ELR (cell line): Measurements from ENCODE around the gene BCL2.
"Not testable (repeated sequence)": the region's sequence is repeated elsewhere in the genome, so short reads cannot be mapped to it uniquely, and the experiment has no call there.

Source experiments
- DNase-seq: peaks from one replicate; pipeline ENCODE4 v3.0.0-alpha.2; 2015; ENCODE audit warnings: low read depth

BCL2 gene

DNA sequence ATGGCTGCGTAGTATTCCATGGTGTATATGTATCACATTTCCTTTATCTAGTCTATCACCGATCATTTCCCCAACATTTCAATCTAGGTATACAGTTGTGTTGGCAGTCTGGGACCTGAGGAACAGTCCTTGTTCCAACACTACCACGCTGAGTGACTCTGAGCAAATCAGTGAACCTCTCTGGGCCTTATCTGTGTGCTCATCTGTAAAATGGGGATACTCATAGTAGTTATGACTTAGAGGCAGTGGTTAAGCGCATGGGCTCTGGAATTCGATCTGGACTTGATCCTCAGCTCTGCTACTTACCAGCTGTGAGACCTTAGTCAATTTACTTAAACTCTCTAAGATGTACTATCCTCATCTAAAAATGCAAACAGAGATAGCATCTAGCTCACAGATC lies 85.1 kb downstream of the BCL2 start:
- DNase-seq: no peak

DNA sequence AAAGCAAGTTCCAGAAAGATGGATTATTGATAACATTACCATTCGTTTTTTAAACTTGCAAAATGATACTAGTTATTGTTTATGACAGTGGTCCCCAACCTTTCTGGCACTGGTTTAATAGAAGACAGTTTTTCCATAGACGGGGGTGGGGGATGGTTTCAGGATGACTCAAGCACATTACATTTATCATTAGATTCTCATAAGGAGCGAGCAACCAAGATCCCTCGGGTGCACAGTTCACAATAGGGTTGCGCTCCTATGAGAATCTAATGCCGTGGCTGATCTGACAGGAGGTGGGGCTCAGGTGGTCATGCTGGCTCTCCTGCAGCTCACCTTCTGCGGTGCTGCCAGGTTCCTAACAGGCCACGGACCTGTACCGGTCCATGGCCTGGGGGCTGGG lies 86.2 kb downstream of the BCL2 start:
- no peak for DNase-seq

DNA sequence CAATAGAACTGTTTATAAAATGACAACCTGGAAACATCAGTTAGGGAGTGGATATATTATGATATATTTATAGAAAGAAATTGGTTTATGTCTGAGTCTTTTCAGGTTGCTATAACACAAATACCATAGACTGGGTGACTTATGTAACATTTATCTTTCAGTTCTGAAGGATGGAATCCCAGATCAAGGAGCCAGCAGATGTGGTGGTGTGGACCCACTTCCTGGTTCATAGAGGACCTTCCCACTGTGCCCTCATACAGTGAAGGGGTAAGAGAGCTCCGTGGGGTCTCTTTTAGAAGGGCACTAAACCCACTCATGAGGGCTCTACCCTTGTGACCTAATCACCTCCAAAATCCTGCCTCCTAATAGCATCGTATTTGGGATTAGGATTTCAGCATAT lies 86.7 kb downstream of the BCL2 start:
- no peak for DNase-seq

DNA sequence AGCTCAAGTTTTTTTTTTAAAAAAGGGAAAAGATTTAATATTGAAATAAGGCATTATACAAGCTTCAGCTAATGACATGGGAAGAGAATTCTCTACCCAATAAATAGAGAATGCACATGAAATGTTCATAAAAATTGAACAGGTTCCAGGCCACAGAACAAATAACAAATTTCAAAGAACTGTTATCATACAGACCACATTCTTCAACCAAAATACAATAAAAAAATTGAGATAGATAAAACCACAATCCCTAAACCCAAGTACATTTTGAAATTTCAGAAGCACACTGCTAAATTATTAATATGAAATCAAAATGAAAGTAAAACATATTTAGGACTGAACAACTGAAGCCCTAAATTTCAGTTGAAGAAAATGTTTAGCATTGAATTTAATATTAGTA lies 89.6 kb downstream of the BCL2 start:
- no peak for DNase-seq

DNA sequence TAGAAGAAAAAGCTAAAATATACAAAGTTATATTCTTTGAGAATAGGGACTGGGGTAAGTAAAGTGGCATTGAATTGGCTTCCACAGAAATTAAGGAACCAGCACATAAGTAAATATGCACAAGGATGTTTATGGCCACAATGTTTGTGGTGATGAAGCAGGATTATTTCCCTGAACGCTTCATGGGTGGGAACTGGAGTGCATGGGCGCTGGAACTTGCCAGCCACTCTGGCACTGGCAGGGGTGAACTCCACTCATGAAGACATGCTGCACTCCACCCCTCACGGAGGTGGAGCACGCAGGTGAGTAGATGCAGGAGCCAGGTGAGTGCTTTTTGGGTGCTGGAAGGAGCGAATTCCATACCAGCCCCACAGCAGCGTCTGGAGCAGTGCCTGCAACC lies 94.1 kb downstream of the BCL2 start:
- no peak for DNase-seq

DNA sequence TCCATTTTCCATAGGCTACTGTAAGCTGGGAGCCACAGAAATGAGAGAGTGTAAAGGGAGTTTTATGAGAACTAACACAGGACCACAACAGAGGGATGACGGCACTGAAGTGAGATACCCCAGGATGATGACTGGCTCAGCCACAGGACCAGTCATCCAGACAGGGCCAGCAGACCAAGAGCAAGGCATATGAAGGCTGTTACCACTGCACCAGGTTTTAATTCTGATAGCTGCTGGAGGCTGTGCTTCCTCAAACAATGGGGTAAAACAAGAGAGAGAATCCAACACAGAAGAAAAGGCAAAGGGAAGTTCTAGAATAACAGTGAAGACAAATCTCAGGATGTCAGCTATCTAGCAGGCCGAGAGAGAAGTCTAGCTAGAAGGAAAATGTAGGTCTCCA lies 94.9 kb downstream of the BCL2 start:
- no peak for DNase-seq

DNA sequence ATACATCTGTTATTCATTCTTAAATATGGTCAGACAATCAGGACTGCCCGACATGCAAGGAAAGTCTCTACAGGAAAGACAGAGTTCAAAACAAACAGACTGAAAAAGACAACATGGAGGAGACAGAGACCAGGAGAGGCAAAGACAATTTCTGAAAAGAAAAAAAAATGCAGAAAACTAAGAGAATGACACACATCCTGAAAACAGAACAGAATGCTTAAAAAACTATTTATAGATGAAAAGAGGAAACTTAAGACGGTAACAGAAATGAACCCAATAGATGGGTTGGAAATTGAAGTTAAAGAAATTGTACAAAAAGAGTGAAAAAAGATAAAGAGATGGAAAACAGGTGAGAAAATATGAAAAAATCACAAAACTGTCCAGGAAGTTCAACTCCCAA lies 95.7 kb downstream of the BCL2 start:
- no peak for DNase-seq

DNA sequence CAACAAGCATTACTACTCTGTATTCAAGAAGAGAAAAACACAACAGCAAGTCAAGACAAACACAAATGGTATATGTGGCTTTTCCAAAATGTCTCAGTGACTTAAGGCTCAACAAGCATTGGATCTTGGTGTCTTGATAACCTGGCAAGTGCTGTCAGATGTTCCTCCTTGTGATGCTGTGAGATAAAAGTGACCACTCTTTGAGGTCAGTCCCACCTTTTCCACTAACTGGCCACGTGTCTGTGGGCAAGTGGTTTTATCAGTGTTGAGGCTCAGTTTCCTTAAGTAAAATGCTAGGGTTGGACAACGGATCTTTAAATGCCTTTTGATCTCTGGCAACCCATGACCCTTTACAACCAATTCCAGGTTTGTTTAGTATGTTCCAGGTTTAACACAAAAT lies 98.7 kb downstream of the BCL2 start:
- DNase-seq: no peak

DNA sequence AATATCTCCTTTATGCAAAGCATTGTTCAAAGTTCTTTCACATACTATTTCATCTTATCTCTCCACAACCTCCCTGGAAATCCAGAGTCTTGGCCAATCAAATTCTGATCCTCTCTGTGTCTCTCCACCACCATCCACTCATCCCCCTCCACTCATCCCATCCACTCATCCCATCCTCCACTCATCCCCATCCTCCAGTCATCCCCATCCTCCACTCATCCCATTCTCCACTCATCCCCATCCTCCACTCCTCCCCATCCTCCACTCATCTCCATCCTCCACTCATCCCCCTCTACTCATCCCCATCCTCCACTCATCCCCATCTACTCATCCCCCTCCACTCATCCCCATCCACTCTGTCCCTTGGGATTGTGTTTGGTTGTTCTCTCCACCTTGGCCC lies 101.1 kb downstream of the BCL2 start:
- no peak for DNase-seq

DNA sequence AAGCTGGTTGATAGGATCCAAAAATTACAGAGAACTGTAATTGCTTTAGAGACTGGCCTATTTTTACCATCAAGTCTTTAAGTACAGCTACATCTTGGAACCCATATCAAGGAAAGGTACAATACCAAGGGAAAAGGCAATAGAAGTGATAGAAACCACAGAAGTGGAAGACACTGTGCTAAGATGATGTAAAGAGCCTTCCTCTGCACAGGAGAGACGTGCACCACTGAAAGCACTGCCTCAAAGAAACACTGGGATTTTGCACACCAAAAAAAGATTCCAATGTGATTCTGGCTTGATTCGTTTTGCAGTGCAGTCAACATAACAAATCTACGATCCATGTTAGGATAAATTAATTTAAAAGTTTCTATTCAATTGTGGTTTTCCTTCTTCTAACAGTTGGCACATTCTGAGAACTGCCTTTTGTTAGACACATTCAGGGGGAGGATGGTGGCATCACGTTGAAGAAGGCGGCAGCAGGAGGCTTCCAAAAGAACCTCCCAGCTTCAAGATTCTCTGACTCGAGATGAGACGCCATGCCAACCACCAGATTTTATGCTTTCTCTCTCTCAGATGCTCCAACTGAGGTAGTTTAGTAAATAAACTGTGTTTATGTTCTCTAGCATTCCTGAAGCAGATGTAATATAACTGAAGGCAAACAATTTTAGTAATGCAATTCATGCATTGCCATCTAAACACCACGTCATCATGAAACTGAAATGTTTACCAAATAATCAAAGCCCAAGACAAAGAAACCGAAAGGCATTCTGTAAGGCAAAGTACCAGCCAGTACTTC lies 102.9 kb downstream of the BCL2 start:
- no peak for DNase-seq

DNA sequence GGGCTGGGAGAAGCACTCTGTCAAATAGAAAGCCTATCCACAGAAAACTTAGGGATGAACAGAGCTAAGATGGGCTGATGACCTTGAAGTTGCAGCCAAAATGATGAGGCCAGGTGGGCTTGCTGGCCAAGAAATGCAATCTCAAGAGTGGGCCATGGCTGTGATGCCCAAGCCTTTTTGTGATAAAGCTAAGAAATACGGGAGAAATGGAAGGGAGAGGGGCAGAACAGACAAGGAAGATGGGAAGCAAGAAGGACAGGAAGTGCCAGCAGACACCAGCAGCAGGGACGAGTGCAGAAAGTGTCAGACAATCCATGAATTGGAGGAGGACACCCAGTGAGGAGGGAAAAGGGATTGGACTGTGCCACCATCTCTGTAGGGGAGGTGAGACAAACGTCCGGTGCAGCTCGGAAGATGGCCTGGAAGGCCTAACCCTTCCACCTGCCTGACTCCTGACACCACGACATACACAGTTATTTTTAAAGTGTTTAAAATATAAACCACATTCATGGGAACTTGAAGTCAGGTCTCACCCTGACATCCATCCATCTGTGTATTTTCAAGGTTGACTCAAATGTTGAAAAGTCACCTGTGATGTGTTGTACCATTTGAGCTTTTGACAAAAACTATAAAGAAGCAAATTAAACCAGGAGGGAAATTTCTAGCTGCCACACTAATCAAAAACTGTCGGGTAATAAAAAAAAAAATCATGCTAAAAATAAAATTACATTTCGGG lies 105.5 kb downstream of the BCL2 start:
- no peak for DNase-seq

DNA sequence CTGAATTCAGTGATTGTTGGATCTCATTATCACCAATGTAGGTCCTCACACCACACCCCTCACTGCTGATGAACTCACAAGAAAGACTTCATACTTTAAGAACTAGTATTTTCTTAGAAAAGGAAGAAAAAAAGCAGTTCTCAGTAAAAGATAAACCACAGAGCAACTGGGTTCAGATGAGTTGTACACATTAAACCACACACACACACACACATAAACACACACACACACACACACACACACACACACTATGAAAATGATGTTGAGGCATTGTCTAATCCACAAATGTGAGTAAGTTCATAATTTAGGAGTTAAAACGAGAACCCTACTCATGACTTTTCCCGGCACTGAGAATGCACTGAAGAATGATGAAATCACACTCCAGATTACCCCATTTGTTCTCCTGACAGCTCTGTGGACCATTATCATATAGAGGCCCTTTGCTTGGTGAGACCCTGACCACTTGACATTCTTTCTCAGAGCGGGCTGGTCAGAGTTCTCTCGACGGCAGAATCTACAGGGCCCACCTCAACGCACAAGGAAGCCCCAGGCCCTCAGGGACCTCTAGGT lies 106.2 kb downstream of the BCL2 start:
- DNase-seq: no peak

DNA sequence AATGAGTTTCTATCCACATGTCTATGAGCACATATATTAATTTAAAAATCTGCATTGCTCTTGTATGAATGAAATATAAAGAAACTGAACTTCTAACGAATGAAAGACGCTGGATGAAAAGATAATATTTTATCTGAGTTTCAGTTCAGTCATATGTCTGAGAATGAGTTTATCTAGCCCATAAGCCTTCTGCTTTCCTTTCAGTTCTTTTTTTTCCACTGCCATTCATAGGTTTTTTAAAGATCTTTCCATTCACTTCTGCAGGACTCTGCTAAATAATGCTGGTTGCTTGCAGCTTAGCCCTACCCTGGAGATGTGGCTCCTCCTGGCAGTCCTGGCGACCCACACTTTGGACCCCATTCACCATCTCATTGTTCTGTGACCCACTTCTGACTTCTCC lies 109.0 kb downstream of the BCL2 start:
- DNase-seq: no peak

DNA sequence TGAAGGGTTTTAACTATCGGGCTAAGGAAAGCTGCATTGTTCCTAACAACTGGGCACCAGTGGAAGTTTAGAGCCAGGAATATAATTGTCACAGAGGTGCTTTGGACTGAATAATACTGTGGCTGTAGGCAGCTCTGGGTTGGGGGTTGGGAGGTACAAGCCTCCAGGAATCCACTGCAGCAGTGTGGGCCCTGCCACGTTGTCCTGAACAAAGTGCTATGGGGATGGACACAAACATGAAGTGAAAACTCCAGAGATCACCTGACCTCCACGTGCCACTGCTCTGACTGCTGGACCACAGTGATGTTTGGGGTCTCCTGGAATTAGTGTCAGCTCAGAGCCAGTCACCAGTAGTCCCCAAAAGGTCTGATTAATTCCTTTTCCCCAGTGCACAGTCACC lies 110.9 kb downstream of the BCL2 start:
- DNase-seq: no peak

DNA sequence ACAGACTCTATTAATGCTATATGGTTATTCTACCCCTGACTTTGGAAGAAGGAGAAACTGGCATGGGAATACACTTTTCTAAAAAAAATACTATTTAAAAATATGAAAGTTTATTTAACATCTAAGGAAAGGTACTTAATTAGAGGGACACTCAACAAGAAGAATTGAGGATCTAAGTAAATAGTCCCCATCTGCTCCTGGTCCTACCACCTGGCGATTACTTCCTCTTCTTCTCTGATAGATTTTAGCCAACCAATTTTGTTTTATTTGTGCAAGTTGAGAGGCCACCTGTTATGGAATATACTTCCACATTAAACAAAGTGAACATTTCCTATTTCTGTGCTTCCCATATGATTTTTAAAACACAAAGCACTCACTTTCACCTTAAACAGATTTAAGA lies 111.7 kb downstream of the BCL2 start:
- no peak for DNase-seq

DNA sequence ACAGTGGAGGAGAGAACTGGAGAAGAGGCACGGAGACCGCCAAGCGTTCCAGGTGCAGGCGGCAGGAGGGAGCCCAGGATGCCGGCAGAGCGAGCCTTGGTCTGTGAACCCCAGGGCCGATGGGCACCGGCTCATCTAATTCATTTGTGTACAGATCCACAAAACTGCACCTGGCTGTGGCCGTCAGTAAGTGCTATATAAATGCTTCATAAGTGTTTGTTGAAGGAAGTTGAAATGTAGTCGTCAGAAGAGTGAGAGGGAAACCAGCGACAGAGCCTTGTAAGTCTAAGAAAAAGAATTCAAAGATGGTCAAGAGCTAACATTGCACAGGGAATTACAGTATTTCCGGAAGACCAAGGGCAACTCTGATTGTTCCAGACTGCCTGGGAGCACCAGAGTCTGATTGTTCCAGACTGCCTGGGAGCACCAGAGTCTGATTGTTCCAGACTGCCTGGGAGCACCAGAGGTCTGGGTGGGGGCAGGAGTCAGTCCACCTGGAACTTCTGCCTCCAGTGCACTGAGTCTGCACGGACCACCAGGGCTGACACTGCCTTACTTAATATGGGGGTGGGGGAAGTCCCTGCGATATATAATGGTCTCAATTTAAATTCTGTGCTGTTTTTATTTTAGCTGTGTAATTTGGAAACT lies 112.3 kb downstream of the BCL2 start:
- no peak for DNase-seq

DNA sequence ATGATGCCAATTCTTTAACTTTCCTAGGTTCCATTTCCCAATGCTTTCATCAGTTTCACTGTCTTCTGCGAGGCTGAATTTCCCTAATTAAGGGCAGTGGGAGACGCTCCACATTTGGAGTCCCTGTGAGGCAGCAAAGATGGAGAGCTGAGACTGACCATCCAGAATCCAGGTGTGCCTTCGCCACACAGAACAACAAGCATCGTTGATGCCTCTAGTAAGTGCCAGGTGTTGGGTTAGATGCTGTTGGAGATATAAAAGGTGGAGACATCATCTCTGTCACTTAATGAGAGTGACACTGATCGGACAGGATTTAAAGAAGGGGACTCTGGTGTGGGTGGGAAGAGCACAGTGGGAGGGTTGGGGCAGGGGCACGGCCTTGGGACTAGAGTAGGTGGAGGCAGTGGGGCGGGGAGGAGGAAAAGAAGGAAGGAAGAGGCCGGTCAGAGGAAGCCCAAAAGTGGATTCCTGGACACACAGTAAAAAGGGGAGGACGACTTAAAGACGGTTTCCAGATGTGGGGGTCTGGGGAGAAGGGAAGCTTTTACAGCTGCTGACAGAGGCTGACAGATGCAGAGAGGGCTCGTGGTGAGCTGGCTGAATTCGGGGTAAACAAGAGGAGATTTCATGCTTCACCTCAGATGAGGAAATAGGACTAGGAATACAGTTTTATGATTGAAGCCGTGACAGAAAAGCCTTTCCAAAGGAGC lies 113.0 kb downstream of the BCL2 start:
- no peak for DNase-seq

DNA sequence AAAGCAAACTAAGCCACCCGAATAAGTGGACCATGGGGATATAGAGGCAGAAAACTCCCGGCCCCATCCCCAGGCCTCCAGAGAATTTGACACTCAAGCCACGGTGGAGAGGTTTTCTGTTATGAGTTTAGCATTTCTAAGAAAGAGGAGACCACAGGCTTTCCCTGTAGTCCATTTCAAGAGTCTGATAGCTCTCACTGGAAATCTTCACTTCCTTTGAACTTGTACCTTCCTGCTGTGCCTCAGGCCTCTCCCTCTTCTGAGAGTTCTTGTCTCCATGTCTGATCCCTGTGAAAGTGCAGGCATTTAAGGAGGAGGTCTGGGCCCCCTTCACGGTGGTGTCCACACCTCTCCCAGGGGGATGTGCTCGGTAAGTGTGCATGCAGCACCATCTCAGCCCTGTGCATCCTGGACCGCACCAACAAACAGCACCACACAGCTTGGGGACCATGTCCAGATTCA lies 113.7 kb downstream of the BCL2 start:
- DNase-seq: no peak

DNA sequence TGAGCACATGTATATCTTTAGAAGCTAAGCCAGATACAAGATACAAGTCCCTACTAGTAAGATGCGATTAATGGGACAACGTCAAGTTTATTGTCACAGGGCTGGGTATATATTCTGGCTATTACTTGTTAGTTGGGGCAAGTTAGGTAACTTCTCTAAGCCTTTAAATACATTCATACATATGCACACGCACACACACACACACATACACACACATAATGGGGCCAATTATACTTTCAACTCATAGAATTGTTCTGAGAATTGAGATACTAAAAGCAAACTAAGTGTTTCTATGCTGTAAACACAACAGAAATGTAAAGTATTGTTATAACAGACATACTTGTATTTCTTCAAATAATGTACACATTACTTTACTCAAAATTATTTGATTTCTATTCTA lies 116.1 kb downstream of the BCL2 start:
- no peak for DNase-seq

DNA sequence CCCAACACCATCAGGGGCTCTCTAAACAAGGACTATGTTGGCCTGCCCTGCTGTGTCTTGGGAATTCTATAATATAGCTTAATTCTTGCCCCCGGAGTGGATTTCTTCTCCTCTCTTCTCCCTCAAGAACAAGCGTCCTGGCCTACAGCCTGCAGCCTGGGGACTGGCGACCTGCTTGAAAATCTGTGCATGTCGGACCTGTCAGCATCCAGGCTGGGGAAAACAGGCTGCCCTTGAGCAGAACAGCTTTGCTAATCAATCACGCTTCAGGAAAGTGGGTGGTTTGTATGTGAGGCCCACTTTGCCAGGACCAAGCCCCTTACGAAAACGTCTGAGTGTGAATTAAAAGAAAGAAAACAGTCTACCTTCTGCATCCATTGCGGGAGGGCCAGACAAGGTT lies 116.7 kb downstream of the BCL2 start:
- DNase-seq: no peak

DNA sequence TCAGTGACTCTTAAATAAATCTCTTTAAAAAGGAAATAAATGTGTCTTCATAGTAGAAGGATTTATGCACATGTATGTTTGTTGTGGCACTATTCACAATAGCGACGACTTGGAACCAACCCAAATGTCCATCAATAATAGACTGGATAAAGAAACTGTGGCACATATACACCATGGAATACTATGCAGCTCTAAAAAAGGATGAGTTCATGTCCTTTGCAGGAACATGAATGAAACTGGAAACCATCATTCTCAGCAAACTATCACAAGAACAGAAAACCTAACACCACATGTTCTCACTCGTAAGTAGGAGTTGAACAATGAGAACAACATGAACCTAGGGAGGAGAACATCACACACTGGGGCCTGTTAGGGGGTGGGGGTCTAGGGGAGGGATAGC lies 118.1 kb downstream of the BCL2 start:
- DNase-seq: not testable (repeated sequence)

DNA sequence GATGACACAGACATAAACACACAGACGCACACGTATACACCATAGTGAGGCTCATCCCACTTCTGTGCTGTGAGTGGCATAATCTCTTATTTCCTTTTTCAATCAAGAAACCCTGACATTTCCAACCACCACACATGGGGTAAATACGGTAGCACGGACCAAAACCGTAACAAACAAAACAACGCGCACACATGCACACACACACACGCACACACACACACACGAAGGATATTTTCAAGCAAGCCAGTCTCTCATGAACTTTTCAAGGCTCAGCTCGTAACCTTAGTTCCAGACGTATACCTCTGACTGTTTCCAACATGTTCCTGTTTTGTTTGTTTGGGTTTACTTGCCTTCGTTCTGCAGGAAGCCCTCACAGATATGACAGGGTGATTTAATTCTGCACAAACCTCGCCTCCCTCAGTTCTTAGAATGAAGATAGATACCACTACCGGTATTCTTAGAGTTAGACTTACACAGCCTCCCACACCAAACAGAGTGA lies 119.8 kb downstream of the BCL2 start:
- no peak for DNase-seq
